ENCODE results near the gene HHIPL1. TPM values are rescaled to one million over a fixed set of nuclear protein-coding genes. Genes with fewer than 3 reads are reported as not detected.

The HHIPL1 gene
- total RNA-seq, 1 donor from 2014 or later = 0.05 TPM

GRCh38 chr14:99686557-99687283, 41.8 kb downstream of the HHIPL1 start:
- intact Hi-C loops (cut with micrococcal nuclease) = no loop called here

- intact Hi-C loops (cut with micrococcal nuclease) = no loop called here
Observed at GRCh38 chr14:99687284-99688209, 42.6 kb downstream of the HHIPL1 start.

DNA sequence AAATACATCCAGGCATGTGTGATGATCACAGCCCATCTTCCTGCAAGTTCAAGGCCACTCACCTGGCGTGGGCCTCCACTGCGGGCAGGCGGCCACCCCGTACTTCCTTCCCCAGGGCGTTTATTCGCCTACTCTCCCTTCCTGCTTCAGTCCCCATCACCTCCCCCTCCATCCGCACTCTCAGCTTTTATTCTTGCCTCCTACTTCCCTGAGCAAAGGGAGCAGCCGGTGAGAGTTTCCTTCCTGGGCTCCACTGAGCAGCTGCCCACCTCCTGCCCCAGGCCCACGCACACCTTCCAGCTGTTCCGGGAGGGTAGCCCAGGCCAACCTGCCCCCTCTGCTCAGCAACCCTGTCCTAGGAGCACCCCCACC, 43.3 kb downstream of the HHIPL1 start:
- intact Hi-C loops (cut with micrococcal nuclease) = no loop called here

GRCh38 chr14:99688629-99689028, 43.7 kb downstream of the HHIPL1 start:
- intact Hi-C loops (cut with micrococcal nuclease) = no loop called here

DNA sequence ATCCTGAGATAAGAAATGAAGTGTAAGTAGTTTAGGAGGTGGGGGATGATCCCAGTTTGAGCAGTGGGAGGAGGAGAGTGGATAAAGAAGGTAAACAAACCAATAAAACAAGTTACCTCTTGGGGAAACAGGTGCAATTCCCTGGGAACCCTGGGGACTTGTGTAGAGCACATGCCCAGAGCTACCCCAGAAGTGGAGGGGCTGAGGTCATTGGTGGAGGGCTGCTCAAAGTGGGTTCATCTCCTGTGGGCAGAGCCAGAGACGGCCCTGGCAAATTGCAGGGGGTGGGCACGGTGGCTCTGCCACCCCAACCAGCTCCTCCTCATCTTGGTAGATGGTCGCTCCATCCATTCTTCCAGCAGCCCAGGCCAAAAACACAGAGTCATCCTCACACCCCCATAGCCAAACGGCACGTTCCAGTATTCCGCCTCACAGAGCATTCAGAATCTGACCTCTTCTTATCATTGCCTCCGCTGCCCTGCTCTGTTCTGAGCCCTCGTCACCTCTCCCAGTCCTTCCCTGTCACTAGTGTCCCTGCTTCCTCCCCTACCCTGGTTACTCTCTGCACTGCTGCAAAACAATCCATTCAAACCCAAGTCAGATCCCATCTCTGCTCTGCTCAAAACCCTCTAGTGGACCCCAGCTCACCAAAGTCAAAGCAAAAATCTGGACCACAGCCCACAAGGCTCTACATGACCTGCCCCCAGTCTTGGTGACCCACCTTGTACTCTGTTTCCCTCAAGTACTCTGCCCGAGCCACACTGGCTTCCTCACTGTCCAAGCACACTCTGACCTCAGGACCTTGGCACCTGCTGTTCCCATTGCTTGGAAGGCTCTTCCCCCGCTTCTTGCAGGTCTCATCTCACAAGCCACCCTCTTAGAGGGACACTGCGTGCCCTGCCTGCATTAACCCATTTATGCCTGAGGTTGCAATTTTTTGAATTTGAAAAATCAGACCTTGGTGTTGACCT, 44.6 kb downstream of the HHIPL1 start:
- intact Hi-C loops (cut with micrococcal nuclease) = no loop called here

GRCh38 chr14:99690636-99691035, 45.7 kb downstream of the HHIPL1 start:
- intact Hi-C loops (cut with micrococcal nuclease) = no loop called here

DNA sequence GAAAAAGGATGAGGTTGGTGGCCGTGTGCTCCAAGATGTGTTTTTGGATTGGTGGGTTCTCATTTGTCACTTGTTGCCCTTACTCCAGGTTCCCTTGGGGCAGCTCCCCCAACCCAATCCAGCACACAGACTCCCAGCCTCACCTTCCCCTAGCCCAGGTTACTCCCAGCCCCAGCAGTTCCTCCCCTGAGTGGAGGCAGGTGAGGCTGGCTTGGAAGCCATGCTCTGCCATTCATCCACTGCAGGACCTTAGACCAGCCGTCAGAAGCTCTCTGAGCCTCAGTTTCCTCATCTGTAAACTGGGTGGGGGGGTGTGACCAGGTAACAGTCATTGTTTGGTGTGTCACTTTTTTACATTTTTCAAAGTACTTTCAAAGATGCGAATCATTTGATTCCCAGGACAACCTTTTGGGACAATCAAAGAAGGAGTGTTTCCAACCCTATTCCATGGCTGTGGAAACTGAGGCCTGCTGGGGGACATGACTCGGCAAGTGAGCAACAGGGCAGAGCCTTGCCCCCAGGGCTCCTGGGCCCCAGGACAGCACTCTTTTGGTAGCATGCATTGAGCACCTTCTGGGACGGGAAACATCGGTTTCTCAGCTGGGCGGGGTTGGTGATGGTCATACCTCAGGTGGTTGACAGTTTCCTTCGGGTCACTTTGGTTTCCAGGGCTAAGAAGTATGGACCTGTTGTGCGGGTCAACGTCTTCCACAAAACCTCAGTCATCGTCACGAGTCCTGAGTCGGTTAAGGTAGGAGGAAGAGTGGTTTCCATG, 46.4 kb downstream of the HHIPL1 start:
- intact Hi-C loops (cut with micrococcal nuclease) = no loop called here

GRCh38 chr14:99693918-99694317, 49.0 kb downstream of the HHIPL1 start:
- intact Hi-C loops (cut with micrococcal nuclease) = no loop called here

- intact Hi-C loops (cut with micrococcal nuclease) = no loop called here
Observed at GRCh38 chr14:99696929-99697328, 52.0 kb downstream of the HHIPL1 start.

DNA sequence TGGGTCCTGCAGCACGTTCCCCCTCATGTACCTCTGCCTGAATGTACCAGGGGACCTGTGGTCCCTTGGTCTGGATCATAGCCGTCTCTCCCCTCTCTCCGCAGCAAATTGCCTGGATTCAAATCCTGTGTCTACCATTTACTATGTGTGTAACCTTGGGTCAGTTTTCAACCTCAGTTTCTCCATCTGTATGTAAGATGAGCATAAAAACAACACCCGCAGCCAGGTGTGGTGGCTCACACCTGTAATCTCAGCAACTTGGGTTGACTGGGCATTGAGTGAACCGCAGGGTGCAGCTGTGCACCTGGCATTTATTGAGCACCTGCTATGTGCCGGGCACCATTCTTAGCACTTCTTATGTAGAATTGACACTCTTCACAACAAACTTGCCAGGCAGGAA, 53.3 kb downstream of the HHIPL1 start:
- intact Hi-C loops (cut with micrococcal nuclease) = no loop called here

- intact Hi-C loops (cut with micrococcal nuclease) = no loop called here
Observed at GRCh38 chr14:99698642-99699041, 53.7 kb downstream of the HHIPL1 start.

DNA sequence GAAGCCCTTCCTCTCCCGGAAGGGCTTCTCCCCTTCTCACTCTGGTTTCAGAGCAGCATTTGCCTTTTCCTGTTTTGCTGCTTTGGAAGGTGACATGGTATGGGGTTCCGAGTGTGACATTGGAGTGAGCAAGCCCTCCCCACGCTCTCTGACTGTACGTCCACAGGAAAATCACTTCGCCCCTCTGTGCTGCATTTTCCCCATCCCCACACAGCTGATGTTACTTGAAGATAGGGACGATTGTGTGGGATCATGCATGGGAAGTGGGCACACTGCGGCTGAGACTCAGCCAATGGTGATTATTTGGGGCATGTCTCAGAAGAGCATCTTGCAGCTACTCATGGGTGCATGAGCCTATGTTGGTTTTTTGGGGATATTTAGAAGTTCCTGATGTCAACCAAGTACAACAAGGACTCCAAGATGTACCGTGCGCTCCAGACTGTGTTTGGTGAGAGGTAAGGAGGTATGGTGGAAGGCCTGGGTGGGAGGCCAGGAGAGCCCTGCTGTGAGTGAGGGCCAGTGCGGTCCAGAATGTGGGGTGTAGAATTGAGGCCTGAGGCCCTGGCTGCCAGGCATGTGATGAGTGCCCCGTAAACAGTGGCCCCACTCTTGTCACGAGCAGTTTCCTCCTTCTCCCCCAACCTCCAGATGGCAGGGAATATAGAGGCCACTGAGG, 54.3 kb downstream of the HHIPL1 start:
- intact Hi-C loops (cut with micrococcal nuclease) = no loop called here

DNA sequence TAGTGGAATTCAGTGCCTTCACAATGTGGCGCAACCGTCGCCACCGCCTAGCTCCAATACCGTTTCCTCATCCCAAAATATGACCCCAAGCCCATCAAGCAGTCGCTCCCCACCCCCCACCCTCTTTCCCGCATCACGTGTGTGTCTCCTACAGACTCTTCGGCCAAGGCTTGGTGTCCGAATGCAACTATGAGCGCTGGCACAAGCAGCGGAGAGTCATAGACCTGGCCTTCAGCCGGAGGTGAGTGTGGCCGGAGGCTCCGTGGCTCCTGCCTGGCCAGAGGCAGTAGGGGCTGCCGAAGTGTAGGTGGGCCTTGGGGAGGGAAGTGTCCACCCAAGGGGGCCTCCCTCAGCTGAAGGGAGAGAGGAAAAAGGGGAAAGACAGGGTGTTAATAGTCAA, 54.9 kb downstream of the HHIPL1 start:
- intact Hi-C loops (cut with micrococcal nuclease) = no loop called here

GRCh38 chr14:99700379-99700778, 55.5 kb downstream of the HHIPL1 start:
- intact Hi-C loops (cut with micrococcal nuclease) = no loop called here

GRCh38 chr14:99701260-99701659, 56.3 kb downstream of the HHIPL1 start:
- intact Hi-C loops (cut with micrococcal nuclease) = no loop called here

DNA sequence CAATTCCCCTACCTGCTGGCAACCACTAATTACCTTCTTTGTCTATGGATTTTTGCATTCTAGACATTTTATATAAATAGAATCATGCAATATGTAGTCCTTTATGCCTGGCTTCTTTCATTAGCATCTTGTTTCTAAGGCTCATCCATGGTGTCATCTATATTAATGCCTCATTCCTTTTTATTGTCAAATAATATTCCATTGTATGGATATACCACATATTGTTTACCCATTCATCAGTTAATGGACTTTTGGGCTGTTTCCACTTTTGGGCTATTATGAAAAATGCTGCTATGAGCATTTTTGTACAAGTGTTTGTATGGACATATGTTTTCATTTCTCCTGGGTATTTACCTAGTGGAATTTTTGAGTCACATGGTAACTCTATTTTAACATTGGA, 57.2 kb downstream of the HHIPL1 start:
- intact Hi-C loops (cut with micrococcal nuclease) = no loop called here

DNA sequence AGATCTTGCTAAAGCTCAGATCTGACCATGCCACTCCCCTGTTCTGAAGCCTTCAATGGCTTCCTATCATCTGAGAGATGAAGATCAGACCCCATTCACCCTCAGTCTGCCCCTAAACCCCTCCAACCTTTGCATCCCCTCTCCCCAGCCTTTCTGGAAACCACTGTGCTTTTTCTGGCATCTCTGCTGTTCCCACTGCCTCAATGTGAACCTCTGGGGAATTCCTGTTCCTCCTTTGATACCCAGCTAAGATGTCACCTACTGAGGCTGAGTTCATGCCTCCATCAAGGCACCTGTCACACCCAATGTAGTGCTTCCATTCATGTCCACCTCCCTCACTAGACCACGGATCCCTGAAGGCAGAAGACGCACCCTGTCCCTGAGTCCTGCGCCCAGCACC, 58.5 kb downstream of the HHIPL1 start:
- intact Hi-C loops (cut with micrococcal nuclease) = no loop called here

- intact Hi-C loops (cut with micrococcal nuclease) = no loop called here
Observed at GRCh38 chr14:99704037-99704436, 59.1 kb downstream of the HHIPL1 start.

- intact Hi-C loops (cut with micrococcal nuclease) = no loop called here
Observed at GRCh38 chr14:99706107-99706900, 61.4 kb downstream of the HHIPL1 start.

Measured in T-helper 1 cell treated with Interleukin-12 subunit alpha and Interleukin-12 subunit beta and Interleukin-4 antibody, amounts not matched to agents 30 ng/mL and 1 ng/mL, for 36 hours (primary cell).